ENCODE results near the gene FITM1. TPM values are rescaled to one million over a fixed set of nuclear protein-coding genes. Genes with fewer than 3 reads are reported as not detected.

FITM1 gene
- total and polyA plus RNA-seq, 2 experiments from 2014 or later = 0.53 TPM; not detected in 1

- no peak for TF ChIP-seq NANOG (IDR thresholded peaks at IDR 0.05; ENCODE audit: borderline replicate concordance)
- no peak for TF ChIP-seq REST (IDR thresholded peaks at IDR 0.05; ENCODE audit: unreplicated experiment)
- no peak for TF ChIP-seq EZH2 (IDR thresholded peaks at IDR 0.05; ENCODE audit: low read depth, unreplicated experiment)
- TF ChIP-seq EZH2phosphoT487 (IDR thresholded peaks at IDR 0.05; ENCODE audit: unreplicated experiment) = no peak
- TF ChIP-seq JUNB (IDR thresholded peaks at IDR 0.05; ENCODE audit: unreplicated experiment) = no peak
- TF ChIP-seq, protein P1, sequence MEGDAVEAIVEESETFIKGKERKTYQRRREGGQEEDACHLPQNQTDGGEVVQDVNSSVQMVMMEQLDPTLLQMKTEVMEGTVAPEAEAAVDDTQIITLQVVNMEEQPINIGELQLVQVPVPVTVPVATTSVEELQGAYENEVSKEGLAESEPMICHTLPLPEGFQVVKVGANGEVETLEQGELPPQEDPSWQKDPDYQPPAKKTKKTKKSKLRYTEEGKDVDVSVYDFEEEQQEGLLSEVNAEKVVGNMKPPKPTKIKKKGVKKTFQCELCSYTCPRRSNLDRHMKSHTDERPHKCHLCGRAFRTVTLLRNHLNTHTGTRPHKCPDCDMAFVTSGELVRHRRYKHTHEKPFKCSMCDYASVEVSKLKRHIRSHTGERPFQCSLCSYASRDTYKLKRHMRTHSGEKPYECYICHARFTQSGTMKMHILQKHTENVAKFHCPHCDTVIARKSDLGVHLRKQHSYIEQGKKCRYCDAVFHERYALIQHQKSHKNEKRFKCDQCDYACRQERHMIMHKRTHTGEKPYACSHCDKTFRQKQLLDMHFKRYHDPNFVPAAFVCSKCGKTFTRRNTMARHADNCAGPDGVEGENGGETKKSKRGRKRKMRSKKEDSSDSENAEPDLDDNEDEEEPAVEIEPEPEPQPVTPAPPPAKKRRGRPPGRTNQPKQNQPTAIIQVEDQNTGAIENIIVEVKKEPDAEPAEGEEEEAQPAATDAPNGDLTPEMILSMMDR (conservative IDR thresholded peaks at IDR 0.05; ENCODE audit: low read depth in 2 of 2) = no peak
- no peak for TF ChIP-seq POLR2AphosphoS5 (IDR thresholded peaks at IDR 0.05; ENCODE audit: low read depth)
- TF ChIP-seq ZNF462 (CRISPR knock-in tag; IDR thresholded peaks at IDR 0.05) = no peak
- no peak for TF ChIP-seq CREB1 (CRISPR knock-in tag; IDR thresholded peaks at IDR 0.05; ENCODE audit: low read depth)
- no peak for TF ChIP-seq STAT1 (IDR thresholded peaks at IDR 0.05; ENCODE audit: unreplicated experiment)
- no peak for TF ChIP-seq ZNF114 (CRISPR knock-in tag; IDR thresholded peaks at IDR 0.05)
- TF ChIP-seq ZNF331 (CRISPR knock-in tag; IDR thresholded peaks at IDR 0.05; ENCODE audit: low read depth) = no peak
- TF ChIP-seq ETS1 (IDR thresholded peaks at IDR 0.05) = no peak
- Histone ChIP-seq H3K4me2 (no peak overlapping the region), H3K4me3 (no peak overlapping the region), H3K27ac (ENCODE audit: low read depth) (no peak overlapping the region), H3K4me1 (ENCODE audit: insufficient read depth) (0 out of 2 replicates have a peak, but pooled peaks cover 3% of the 10 kb centered on the region), H3F3A (replicated peaks; ENCODE audit: low read depth) (peaks cover 5% of the 10 kb centered on the region; the same call in 1 of the 2 replicates), H3K27me3 (ENCODE audit: insufficient read depth) (no peaks in the 10 kb centered on the region), H3K36me3 (ENCODE audit: insufficient read depth) (no peaks in the 10 kb centered on the region; the same call in 1 of the 2 replicates), H3K9me2 (ENCODE audit: insufficient read depth) (no peaks in the 10 kb centered on the region), H4K20me1 (replicated peaks; ENCODE audit: insufficient read depth) (no peaks in the 10 kb centered on the region; the same call in 1 of the 2 replicates), H2AFZ (no peak overlapping the region), H3K79me2 (replicated peaks; ENCODE audit: insufficient read depth) (no peaks in the 10 kb centered on the region)
- H3K4me1 Mint-ChIP-seq = 0 out of 3 replicates have a peak, but pooled peaks cover 2% of the 10 kb centered on the region
- no peak overlapping the region for H3K4me3 Mint-ChIP-seq
- no peak overlapping the region for H3K27ac Mint-ChIP-seq
- H3K36me3 Mint-ChIP-seq (ENCODE audit: low read depth) = peaks cover 53% of the 10 kb centered on the region
- peaks cover 26% of the 10 kb centered on the region for H3K27me3 Mint-ChIP-seq (ENCODE audit: insufficient read depth, low read depth, poor library complexity)
- ATAC-seq = no peak
- H3K9me3 Mint-ChIP-seq = no peaks in the 10 kb centered on the region
- no peak for DNase-seq (ENCODE audit: low spot score)
Measured at GRCh38 chr14:24177041-24177825, 46.8 kb downstream of the FITM1 start.
